Measurements from ENCODE around the gene NKX1-2.
"Not testable (repeated sequence)": the region's sequence is repeated elsewhere in the genome, so short reads cannot be mapped to it uniquely, and the experiment has no call there.

Gene NKX1-2

DNA sequence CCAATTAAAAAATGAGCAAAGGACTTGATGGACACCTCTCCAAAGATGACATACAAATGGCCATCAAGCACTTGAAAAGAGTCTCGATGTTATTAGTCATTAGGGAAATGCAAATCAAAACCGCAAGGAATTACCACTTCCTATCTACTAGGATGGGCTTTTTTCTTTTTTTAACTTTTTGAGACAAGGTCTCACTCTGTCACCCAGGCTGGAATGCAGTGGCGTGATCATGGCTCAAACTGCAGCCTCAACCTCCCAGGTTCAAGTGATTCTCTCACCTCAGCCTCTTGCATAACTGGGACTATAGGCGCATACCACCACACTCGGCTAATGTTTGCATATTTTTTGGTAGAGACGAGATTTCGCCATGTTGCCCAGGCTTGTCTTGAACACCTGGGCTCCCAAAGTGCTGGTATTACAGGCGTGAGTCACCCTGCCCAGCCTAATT is 13.6 kb downstream of the NKX1-2 start:
- Histone ChIP-seq H3K27me3 (replicated peaks; ENCODE audit: control insufficient read depth, insufficient read depth, low read length) (no peaks in the 10 kb centered on the region), H3K4me3 (replicated peaks; ENCODE audit: low read depth, low read length) (no peak overlapping the region), H3K36me3 (ENCODE audit: control insufficient read depth, insufficient read depth, low read length) (no peaks in the 10 kb centered on the region)
- DNase-seq (ENCODE audit: extremely low read depth, insufficient read length) = peak; percentile 35
- TF ChIP-seq, protein P1, sequence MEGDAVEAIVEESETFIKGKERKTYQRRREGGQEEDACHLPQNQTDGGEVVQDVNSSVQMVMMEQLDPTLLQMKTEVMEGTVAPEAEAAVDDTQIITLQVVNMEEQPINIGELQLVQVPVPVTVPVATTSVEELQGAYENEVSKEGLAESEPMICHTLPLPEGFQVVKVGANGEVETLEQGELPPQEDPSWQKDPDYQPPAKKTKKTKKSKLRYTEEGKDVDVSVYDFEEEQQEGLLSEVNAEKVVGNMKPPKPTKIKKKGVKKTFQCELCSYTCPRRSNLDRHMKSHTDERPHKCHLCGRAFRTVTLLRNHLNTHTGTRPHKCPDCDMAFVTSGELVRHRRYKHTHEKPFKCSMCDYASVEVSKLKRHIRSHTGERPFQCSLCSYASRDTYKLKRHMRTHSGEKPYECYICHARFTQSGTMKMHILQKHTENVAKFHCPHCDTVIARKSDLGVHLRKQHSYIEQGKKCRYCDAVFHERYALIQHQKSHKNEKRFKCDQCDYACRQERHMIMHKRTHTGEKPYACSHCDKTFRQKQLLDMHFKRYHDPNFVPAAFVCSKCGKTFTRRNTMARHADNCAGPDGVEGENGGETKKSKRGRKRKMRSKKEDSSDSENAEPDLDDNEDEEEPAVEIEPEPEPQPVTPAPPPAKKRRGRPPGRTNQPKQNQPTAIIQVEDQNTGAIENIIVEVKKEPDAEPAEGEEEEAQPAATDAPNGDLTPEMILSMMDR (IDR thresholded peaks at IDR 0.05; ENCODE audit: insufficient read depth, low read length, poor library complexity, severe bottlenecking) = no peak

DNA sequence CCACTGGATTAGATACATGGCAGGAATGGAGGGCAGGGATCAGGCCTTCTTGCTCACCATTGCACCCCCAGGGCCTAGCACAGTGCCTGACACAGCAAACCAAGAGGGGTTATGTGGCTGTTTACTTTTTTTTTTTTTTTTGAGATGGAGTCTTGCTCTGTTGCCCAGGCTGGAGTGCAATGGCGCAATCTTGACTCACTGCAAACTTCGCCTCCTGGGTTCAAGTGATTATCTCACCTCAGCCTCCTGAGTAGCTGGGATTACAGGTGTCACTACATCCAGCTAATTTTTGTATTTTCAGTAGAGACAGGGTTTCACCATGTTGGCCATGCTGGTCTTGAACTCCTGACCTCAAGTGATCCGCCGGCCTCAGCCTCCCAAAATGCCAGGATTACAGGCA is 14.2 kb downstream of the NKX1-2 start:
- not testable (repeated sequence) for H3K4me3 ChIP-seq (replicated peaks; ENCODE audit: low read depth, low read length); H3K27me3 ChIP-seq (replicated peaks; ENCODE audit: control insufficient read depth, insufficient read depth, low read length); DNase-seq (ENCODE audit: extremely low read depth, insufficient read length); H3K36me3 ChIP-seq (ENCODE audit: control insufficient read depth, insufficient read depth, low read length)

DNA sequence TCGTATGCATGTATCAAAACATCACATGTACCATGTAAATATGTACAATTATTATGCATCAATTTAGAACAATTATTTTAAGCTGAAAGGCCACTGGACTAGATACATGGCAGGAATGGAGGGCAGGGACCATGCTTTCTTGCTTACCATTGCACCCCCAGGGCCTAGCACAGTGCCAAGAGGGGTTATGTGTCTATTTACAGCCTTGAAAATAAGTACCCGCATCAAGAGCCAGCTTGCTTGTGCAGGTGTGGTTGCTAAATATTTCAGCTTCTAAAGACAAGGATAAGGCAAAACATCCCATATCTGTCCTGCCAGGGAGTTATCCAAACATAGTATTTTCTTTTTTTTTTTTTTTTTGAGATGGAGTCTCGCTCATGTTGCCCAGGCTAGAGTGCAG is 16.4 kb downstream of the NKX1-2 start:
- H3K4me3 ChIP-seq (replicated peaks; ENCODE audit: low read depth, low read length) = no peak overlapping the region
- no peak for DNase-seq (ENCODE audit: extremely low read depth, insufficient read length)
- no peaks in the 10 kb centered on the region for H3K27me3 ChIP-seq (replicated peaks; ENCODE audit: control insufficient read depth, insufficient read depth, low read length)
- no peaks in the 10 kb centered on the region for H3K36me3 ChIP-seq (ENCODE audit: control insufficient read depth, insufficient read depth, low read length)
- TF ChIP-seq, protein P1 (IDR thresholded peaks at IDR 0.05; ENCODE audit: insufficient read depth, low read length, poor library complexity, severe bottlenecking) = no peak

DNA sequence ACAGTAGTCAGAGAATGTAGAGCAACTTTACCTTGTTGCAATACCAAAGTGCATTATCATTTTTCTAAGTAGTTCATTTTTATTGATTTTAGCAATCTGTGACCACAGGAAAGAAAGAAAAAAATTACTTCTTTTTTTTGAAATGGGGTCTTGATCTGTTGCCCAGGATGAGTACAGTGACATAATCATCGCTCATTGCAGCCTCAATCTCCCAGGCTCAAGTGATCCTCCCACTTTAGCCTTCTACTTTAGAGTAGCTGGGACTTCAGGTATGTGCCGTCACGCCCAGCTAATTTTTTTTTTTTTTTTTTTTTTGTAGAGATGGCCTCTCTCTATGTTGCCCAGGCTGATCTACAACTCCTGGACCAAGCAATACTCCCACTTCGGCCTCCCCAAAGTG is 19.8 kb downstream of the NKX1-2 start:
- Histone ChIP-seq H3K27me3 (replicated peaks; ENCODE audit: control insufficient read depth, insufficient read depth, low read length) (no peaks in the 10 kb centered on the region; the same call in 1 of the 2 replicates), H3K36me3 (ENCODE audit: control insufficient read depth, insufficient read depth, low read length) (no peaks in the 10 kb centered on the region), H3K4me3 (replicated peaks; ENCODE audit: low read depth, low read length) (no peak overlapping the region)
- TF ChIP-seq, protein P1 (IDR thresholded peaks at IDR 0.05; ENCODE audit: insufficient read depth, low read length, poor library complexity, severe bottlenecking) = no peak
- DNase-seq (ENCODE audit: extremely low read depth, insufficient read length) = no peak

DNA sequence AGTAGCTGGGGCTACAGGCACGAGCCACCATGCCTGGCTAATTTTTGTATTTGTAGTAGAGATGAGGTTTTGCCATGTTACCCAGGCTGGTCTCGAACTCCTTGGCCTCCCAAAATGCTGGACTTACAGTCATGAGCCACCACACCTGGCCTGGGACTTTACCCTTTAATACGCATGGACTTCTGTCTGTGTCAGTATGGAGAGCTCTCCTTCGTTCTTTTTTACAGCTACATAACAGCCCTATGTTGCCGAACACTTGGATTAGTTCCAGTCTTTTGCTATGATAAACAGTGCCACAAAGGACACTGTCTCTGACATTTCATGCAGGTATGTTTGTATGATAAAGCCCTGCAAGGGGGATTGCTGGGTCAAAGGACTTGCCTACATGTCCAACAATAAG is 20.3 kb downstream of the NKX1-2 start:
- no peak for DNase-seq (ENCODE audit: extremely low read depth, insufficient read length)
- Histone ChIP-seq H3K4me3 (replicated peaks; ENCODE audit: low read depth, low read length) (no peak overlapping the region), H3K27me3 (replicated peaks; ENCODE audit: control insufficient read depth, insufficient read depth, low read length) (no peaks in the 10 kb centered on the region; the same call in 1 of the 2 replicates), H3K36me3 (ENCODE audit: control insufficient read depth, insufficient read depth, low read length) (no peaks in the 10 kb centered on the region)
- TF ChIP-seq, protein P1 (IDR thresholded peaks at IDR 0.05; ENCODE audit: insufficient read depth, low read length, poor library complexity, severe bottlenecking) = no peak

DNA sequence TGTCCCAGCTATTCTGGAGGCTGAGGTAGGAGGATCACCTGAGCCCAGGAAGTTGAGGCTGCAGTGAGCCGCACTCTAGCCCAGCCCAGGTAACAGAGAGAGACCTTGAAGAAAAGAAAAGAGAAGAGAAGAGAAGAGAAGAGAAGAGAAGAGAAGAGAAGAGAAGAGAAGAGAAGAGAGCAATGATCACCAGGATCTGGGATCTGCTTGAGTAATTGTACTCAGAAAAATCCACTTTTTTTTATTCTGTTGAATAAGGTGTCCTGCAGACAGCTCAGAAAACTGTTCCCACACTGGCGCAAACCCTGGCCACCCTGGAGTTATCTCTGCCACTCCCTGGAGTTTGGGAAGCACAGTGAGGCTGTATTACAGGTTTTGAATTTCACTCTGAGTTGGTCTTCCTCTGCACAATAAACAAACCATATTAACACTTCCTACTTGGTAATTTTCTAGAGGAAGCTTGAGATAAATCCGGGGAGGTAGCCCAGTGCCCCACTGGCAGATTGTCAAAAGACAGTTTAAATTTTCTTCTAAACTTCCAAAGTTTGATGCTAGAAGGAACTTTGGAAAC is 21.5 kb downstream of the NKX1-2 start:
- H3K27me3 ChIP-seq (replicated peaks; ENCODE audit: control insufficient read depth, insufficient read depth, low read length) = no peaks in the 10 kb centered on the region; the same call in 1 of the 2 replicates
- TF ChIP-seq, protein P1 (IDR thresholded peaks at IDR 0.05; ENCODE audit: insufficient read depth, low read length, poor library complexity, severe bottlenecking) = no peak
- H3K36me3 ChIP-seq (ENCODE audit: control insufficient read depth, insufficient read depth, low read length) = no peaks in the 10 kb centered on the region
- no peak overlapping the region for H3K4me3 ChIP-seq (replicated peaks; ENCODE audit: low read depth, low read length)
- DNase-seq (ENCODE audit: extremely low read depth, insufficient read length) = no peak

All from GM06990 (cell line).